ENCODE results near the gene ABCC4.

The ABCC4 gene

GRCh38 chr13:95058680-95059079, 242.6 kb downstream of the ABCC4 start:
- DNase-seq (ENCODE audit: low read depth in 3 of 3), result no peak

- no peak for DNase-seq (ENCODE audit: low read depth in 3 of 3)
Observed at GRCh38 chr13:95056266-95056665, 245.0 kb downstream of the ABCC4 start.

DNA sequence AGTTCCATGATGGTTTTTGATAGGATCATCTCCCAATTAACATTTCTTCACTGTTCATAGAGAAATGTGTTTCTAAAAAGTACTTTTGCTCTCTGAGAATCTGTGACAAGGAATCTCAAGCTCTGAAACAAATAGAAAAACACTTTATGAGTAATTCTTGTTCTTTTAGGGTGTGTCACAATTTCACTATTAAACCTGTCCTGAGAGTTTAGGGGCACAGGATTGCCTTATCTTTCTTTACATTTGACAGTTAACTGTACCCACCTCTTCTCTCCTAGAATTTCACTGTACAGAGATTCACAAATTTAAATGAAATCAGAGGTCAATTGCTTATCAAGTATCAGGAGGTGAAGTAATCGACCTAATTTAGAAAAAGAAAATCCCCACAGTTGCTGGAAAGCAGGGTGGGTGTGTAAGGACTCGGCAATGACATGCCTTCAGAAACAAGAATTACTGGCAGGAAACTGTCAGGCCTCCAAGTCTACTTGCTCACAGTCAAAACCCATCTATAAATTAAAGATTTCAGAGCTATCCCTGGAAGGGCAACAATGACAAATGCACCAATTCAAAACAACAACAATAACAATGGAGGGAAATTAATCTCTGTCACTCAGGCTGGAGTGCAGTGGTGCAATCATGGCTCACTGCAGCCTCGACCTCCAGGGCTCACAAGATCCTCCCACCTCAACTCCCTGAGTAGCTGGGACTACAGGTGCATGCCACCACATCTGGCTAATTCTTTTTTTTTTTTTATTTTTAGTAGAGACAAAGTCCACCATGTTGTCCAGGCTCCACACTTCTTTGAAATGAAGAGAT, 250.2 kb downstream of the ABCC4 start:
- no peak for DNase-seq (ENCODE audit: low read depth in 3 of 3)

GRCh38 chr13:95049772-95050171, 251.5 kb downstream of the ABCC4 start:
- DNase-seq (ENCODE audit: low read depth in 3 of 3), result no peak

DNA sequence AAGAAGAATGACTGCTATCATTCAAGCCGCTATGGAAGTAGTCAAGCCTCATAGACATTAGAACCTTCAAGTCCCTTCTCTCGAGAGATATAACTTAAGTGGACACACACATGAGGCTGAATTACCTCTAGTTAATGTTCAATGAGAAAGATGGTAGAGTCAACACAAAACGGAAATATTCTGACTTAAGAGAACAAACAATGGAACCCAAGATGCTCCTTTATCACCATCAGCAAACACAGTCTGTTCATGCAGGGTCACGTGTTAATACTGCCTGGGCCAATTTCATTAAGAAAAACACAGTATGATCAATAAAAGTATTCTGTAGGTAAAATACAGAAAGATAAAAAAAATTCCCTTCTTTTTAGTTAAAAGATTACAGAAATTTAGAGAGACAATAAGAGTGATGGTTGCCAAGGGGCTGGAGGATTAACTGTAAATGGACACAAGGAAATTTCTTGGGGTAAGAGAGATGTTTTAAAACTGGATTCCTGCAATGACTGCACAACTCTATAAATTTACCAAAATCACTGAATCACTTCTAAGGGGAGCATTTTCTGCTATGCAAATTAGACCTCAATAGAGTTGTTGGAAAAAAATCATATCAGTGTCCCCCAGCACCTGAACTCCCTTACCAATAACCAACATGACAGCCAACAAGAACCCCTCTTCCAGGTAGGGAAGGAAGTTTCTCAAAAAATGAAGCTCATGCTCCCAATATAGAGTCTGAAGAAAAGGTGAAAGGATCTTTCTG, 256.6 kb downstream of the ABCC4 start:
- DNase-seq (ENCODE audit: low read depth in 3 of 3), result no peak

GRCh38 chr13:95039415-95039814, 261.8 kb downstream of the ABCC4 start:
- no peak for DNase-seq (ENCODE audit: low read depth in 3 of 3)

- no peak for DNase-seq (ENCODE audit: low read depth in 3 of 3)
Observed at GRCh38 chr13:95038949-95039348, 262.3 kb downstream of the ABCC4 start.

DNA sequence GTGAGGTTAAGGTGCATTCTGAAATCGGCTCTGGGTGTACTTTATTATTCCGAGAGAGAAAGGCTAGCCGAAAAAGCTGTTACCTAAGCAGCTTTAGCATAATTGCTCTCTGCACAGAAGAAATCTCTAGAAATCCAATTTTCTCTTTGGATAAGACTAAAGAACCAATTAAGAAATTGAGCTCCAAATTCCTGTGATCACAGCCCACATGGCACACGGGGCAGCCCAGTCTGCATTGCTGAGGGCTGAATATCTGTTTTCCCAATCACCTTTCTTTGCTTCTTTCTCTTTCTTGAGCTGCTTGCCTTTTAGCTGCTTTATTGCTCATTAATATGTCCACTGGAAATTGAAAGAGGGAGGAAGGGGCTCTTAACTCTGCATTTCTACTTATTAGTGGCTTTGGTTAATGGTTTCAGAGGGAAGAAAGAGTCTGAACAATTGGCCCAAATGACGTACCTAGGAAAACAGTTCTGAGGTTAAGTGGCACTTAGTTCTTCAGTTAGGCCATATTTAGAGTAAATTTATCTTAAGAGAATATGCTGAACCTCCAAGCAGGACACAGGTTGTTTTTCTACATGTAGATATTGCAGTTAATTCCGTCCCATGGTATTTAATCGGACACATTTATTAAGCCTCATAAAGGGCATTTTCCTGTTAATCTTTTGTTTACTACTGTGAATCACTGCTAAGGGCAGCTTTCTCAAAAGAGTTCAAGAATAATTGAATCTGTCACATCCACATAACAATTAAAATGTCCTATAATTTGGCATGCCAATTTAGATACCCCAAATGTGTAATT, 265.7 kb downstream of the ABCC4 start:
- DNase-seq (ENCODE audit: low read depth in 3 of 3), result no peak

DNA sequence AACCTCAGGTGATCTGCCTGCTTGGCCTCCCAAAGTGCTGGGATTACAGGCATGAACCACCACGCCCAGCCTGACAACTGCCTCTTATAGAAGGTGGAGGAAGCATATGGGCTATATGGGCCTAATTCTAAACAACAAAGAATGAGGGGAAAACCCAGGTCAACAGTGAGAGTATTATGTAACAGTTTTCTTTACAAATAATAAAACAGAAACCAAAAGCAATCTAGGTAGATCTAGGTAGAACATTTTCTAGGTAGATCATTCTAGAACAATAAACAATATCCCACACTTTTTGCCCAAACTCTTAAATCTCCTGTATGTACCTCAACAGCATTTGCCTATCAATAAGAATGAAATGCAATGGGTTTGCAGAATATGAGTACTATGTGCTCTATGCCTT, 267.4 kb downstream of the ABCC4 start:
- no peak for DNase-seq (ENCODE audit: low read depth in 3 of 3)

DNA sequence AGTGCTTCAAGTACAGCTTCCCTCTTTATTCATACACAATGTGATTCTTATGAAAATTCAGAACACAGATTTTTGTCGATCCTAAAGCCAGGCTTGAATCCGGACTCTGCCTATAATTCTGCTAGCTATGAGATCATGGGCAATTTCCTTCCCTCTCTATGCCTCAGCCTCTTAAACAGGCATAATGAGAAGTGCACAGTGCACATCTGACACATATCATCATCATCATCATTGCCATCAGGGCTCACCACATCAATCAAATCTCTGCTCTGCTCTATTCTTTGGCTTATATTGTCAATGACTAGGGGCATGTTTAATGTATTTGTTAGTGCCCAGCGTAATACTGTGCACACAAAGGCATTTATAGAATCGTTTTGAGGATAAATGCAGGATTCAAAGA, 269.1 kb downstream of the ABCC4 start:
- DNase-seq (ENCODE audit: low read depth in 3 of 3), result no peak

DNA sequence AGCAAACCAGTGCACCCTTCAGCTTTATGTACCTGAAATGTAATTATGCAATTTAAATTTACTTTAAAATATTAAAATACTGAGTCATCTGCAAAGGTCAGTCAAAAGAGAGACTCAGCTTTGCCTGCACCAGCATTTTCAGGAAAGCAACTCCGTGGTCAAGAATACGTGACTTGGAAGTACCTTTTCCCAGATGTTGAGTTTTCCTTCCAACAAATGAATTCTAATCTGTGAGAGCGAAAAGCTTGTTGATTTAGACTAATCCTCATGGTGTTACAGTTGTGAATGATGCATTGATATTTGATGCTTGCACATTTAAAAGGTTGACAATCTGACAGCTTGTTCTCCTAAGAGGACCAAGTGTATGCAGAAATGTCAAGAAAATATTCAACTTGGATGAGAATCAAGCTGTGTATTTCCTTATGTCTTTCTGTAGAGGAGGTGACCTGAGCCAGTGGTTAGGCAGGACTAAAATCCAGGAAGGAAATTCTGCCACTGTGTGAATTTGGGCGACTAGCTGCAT, 270.4 kb downstream of the ABCC4 start:
- no peak for DNase-seq (ENCODE audit: low read depth in 3 of 3)

- no peak for DNase-seq (ENCODE audit: low read depth in 3 of 3)
Observed at GRCh38 chr13:95027638-95028037, 273.6 kb downstream of the ABCC4 start.

DNA sequence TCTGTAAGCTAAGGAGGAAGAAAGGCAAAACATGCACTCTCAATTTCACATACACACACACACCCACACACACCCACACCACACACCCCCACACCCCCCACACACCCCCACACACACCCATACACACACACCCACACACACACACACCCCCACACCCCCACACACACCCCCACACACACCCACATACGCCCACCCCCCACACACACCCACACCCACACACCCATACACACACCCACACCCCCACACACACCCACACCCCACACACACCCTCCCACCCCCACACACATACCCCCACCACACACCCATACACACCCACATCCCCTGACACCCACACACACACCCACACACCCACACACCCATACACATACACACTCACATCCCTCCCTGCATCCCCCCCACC, 276.1 kb downstream of the ABCC4 start:
- DNase-seq (ENCODE audit: low read depth in 3 of 3), result no peak

GRCh38 chr13:95023405-95023804, 277.8 kb downstream of the ABCC4 start:
- DNase-seq (ENCODE audit: low read depth in 3 of 3), result no peak

DNA sequence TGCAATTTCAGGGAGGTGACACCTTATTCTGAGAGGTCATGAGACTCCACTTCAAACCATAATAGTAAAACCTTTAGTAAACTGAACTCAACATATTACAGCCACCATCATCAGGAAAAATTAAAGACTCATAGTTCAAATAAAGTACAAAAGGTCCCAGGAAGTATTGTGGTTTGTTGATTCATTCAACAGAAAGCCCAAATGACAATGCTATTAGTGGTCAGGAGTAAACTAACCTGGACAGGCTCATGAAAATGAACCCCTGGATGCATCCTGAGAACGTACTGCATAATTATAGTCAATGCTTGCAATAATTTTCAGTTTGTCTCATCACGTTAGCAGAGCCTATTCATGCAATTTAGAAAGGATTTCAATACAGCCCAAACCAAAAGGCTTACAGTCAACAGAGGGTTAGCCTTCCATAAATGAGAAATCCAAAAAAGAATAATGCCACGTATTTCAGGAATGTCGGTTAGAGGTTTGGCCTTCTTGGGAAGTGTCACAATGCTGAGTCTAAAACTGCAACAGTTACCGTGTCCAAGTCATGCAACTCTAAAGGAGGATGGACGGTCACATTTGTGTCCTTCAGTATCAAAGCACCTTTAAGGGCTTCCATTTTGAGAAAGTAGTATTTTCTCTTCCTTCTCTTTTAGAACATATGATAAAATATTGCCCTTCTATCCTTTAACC, 280.8 kb downstream of the ABCC4 start:
- no peak for DNase-seq (ENCODE audit: low read depth in 3 of 3)

DNA sequence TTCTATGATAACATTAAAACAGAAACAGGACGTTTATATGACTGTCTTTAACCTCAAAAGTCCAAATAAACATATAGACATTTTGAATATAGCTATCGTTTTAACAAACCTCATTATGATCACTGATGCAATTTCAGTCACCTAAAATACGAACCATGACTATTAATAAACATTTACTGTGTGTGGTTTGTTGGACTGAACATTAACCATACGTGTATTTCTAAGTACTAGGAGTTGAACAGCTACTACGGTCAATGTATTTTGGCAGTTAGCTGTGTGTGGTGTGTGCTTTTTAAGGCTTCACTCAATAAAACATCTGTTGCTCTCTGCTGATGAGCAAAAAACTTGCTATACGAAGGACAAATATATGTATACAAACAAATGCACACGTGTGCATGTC, 281.4 kb downstream of the ABCC4 start:
- DNase-seq (ENCODE audit: low read depth in 3 of 3), result no peak

- no peak for DNase-seq (ENCODE audit: low read depth in 3 of 3)
Observed at GRCh38 chr13:95007322-95007721, 293.9 kb downstream of the ABCC4 start.

DNA sequence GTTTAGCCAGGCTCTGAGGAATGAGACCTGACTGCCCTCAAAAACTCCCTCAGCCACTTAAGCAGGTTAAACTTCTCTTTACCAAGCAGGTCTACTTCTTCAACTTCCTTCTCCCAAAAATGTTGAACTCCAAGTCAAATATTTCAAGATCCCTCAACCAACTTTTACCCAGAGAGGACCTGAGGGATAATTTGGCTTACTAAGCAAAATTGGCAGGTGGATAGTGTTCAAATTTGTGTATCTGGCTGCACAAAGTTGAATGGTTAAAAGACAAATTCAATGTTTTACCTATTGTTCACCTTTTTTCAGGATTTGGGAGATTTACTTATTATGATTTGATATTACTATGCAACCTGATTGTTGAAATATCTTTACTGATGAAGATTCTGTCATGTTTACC, 296.0 kb downstream of the ABCC4 start:
- no peak for DNase-seq (ENCODE audit: low read depth in 3 of 3)

GRCh38 chr13:95003019-95003813, 298.0 kb downstream of the ABCC4 start:
- DNase-seq (ENCODE audit: low read depth in 3 of 3), result no peak

- no peak for DNase-seq (ENCODE audit: low read depth in 3 of 3)
Observed at GRCh38 chr13:95002126-95002525, 299.1 kb downstream of the ABCC4 start.

DNA sequence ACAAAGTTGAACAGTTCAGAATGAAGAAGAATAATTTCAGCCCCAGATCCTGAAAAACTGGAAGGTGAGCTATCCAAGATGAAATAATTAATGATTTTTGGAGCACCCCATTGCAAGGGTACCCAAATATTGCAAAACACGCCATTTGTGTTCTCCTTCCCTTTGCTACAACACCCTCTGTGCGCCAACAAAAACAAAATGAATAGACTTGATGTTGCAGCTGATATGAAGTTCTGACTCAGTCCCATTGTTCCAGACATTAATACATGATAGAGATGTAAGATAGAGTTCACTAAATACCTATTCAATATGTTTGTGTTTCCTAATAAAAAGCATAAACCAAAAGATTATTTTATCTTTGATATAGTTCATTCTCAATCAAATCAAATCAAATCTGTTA, 301.4 kb downstream of the ABCC4 start:
- no peak for DNase-seq (ENCODE audit: low read depth in 3 of 3)
